Keratinocyte (primary cell): ENCODE results near the gene FMN1. TPM values are rescaled to one million over a fixed set of nuclear protein-coding genes. Genes with fewer than 3 reads are reported as not detected.

Experiments used
- DNase-seq: peaks from one replicate; pipeline ENCODE4 v3.0.0-alpha.2; 2011; ENCODE audit warnings: low read depth, missing footprints, low spot score
- FAIRE-seq: peaks from 2 replicates; lab custom pipeline; 2011; peaks lifted over from hg19 to GRCh38; lab: Jason Lieb, UNC
- H2AFZ ChIP-seq: 2 replicates; pipeline ENCODE4 v1.6.0; 2012; ENCODE audit warnings: low read length, control low read depth, inconsistent platforms; ENCODE audit not compliant: control insufficient read depth
- H3K27ac ChIP-seq: 2 replicates; pipeline ENCODE4 v1.5.1; 2011; ENCODE audit warnings: low read length; ENCODE audit not compliant: control insufficient read depth, insufficient read depth
- H3K27me3 ChIP-seq: 3 replicates; pipeline ENCODE4 v1.6.0; 2011; ENCODE audit warnings: low read length; ENCODE audit not compliant: control insufficient read depth, insufficient read depth; ENCODE audit errors: extremely low read depth
- H3K36me3 ChIP-seq, 2 experiments: 2 replicates in 1 of 2; 3 replicates in 1 of 2; pipeline ENCODE4 v1.5.1; 2011; ENCODE audit warnings: low read length in 2 of 2, mild to moderate bottlenecking in 1 of 2; ENCODE audit not compliant: control insufficient read depth in 2 of 2, insufficient read depth in 2 of 2; ENCODE audit errors: extremely low read depth in 1 of 2
- H3K4me1 ChIP-seq: 3 replicates; pipeline ENCODE4 v1.5.1; 2011; ENCODE audit warnings: low read length; ENCODE audit not compliant: control insufficient read depth, insufficient read depth; ENCODE audit errors: extremely low read depth
- H3K4me2 ChIP-seq: 3 replicates; pipeline ENCODE4 v1.6.0; 2011; ENCODE audit warnings: low read depth, low read length; ENCODE audit not compliant: control insufficient read depth, insufficient read depth; ENCODE audit errors: extremely low read depth
- H3K4me3 ChIP-seq, 3 experiments: fragments of 200-600 bp in 1 of 3; sonication (generic) in 1 of 3; 2 replicates in 2 of 3; 3 replicates in 1 of 3; pipeline ENCODE4 v1.5.1; 2011 to 2016; ENCODE audit warnings: low read length in 3 of 3, mild to moderate bottlenecking in 3 of 3, control low read depth in 2 of 3, inconsistent platforms in 1 of 3, low read depth in 1 of 3, mixed read lengths in 1 of 3, mixed run types in 1 of 3, moderate library complexity in 1 of 3; ENCODE audit not compliant: control insufficient read depth in 2 of 3, insufficient read depth in 2 of 3; ENCODE audit errors: extremely low read depth in 1 of 3
- H3K79me2 ChIP-seq: 2 replicates; pipeline ENCODE4 v1.6.0; 2012; ENCODE audit warnings: low read length; ENCODE audit not compliant: control insufficient read depth, insufficient read depth
- H3K9ac ChIP-seq: 3 replicates; pipeline ENCODE4 v1.6.0; 2011; ENCODE audit warnings: low read length; ENCODE audit not compliant: control insufficient read depth, insufficient read depth; ENCODE audit errors: extremely low read depth
- H3K9me1 ChIP-seq: 3 replicates; pipeline ENCODE4 v1.6.0; 2011; ENCODE audit warnings: low read length; ENCODE audit not compliant: control insufficient read depth, insufficient read depth; ENCODE audit errors: extremely low read depth
- H3K9me3 ChIP-seq: 2 replicates; pipeline ENCODE4 v1.5.1; 2012; ENCODE audit warnings: low read depth, low read length; ENCODE audit not compliant: control insufficient read depth
- H4K20me1 ChIP-seq: 3 replicates; pipeline ENCODE4 v1.6.0; 2011; ENCODE audit warnings: low read length; ENCODE audit not compliant: control insufficient read depth, insufficient read depth; ENCODE audit errors: extremely low read depth
- CTCF ChIP-seq, 3 experiments: IDR thresholded peaks in 1 of 3; conservative IDR thresholded peaks in 1 of 3; optimal IDR thresholded peaks in 1 of 3; 2 replicates in 2 of 3; 3 replicates in 1 of 3; pipeline versions ENCODE3 to v1.5.1; 2011; ENCODE audit warnings: low read length in 3 of 3, mild to moderate bottlenecking in 3 of 3, moderate library complexity in 2 of 3, control low read depth in 1 of 3, inconsistent platforms in 1 of 3; ENCODE audit not compliant: insufficient read depth in 2 of 3; ENCODE audit errors: extremely low read depth in 1 of 3
- EZH2 ChIP-seq: IDR thresholded peaks from one replicate; pipeline ENCODE4 v1.6.1; 2012; ENCODE audit warnings: inconsistent platforms, mild to moderate bottlenecking, low read length, moderate library complexity
- dilution Hi-C: fragments of 300-500 bp; cut with MboI; formaldehyde crosslinking; loops from one replicate; pipeline ENCODE4 v1.7.0; 2020; ENCODE audit warnings: low sequenced_read_pairs; ENCODE audit not compliant: extremely low pct_ligation_motif_present
- polyA plus RNA-seq, 5 experiments: library from polyadenylated mRNA; depleted of rRNA in 3 of 5; stranded (reverse) in 3 of 5; stranded (forward) in 1 of 5; unstranded in 1 of 5; fragments of >200 nt; gene quantifications; 1 replicate in 1 of 5; 2 replicates in 3 of 5; 3 replicates in 1 of 5; pipeline versions ENCODE4 v1.2.1 to v1.2.3, GENCODE V29; 2011 to 2012; ENCODE audit warnings: missing spikeins in 2 of 5, low read depth in 1 of 5, low replicate concordance in 1 of 5

FMN1 gene
- polyA plus RNA-seq, 1 donor (not counting 4 experiments of a cell fraction or from before 2014, with no cell fraction given), result 0.71 TPM

- H3K36me3 ChIP-seq, result no peaks in the 10 kb centered on the region
- H3K9me1 ChIP-seq, result no peaks in the 10 kb centered on the region
- FAIRE-seq, result no peak
- H3K27ac ChIP-seq, result no peak overlapping the region
- H3K27me3 ChIP-seq, result no peaks in the 10 kb centered on the region
- H3K79me2 ChIP-seq, result no peaks in the 10 kb centered on the region
- no peak overlapping the region for H3K4me3 ChIP-seq
- H2AFZ ChIP-seq, result no peak overlapping the region
- TF ChIP-seq EZH2 (no peak), CTCF (optimal IDR thresholded peaks at IDR 0.05 in 1 of 3, IDR thresholded peaks at IDR 0.05 in 1 of 3, conservative IDR thresholded peaks at IDR 0.05 in 1 of 3; ENCODE audit: extremely low read depth in 1 of 3, insufficient read depth in 2 of 3, low read length in 3 of 3) (no peak)
- no peak overlapping the region for H3K4me2 ChIP-seq
- H3K9me3 ChIP-seq, result no peaks in the 10 kb centered on the region
- H3K4me1 ChIP-seq, result peaks cover 6% of the 10 kb centered on the region
- dilution Hi-C loops, result no loop called here
- no peak overlapping the region for H3K9ac ChIP-seq
- DNase-seq, result no peak
- no peaks in the 10 kb centered on the region for H4K20me1 ChIP-seq
These were observed 41.0 kb downstream of the FMN1 start for GRCh38 chr15:33153548-33153947.

DNA sequence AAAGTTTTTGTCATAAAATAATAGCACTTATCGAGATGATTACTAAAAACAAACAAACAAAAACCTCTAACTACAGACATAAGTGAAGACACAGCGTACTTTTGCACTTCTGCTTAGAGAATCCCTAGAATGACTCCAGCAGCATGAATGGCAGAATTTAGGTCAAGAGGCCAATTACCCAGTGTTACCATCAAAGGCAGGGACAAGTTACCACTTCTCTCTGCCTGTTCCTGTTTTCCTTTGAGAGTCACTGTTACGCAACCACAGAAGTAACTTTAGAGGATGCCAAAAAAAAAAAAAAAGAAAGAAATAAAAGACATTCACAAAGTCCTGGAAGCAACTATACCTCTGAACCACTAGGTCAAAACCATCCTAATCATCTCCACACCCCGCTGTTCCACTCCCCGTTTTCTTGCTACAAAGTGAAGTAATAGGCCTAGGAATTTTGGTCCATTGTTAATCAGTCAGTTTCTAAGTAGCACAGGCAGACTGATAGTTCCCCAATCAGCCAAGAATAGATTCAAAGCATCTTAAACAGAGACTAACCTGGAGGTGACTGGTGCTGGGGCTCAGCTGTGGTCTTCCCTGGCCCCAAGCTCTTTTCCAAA is 41.9 kb downstream of the FMN1 start:
- Histone ChIP-seq H2AFZ (no peak overlapping the region), H3K4me1 (peaks cover 4% of the 10 kb centered on the region), H3K9me3 (no peaks in the 10 kb centered on the region), H4K20me1 (no peaks in the 10 kb centered on the region), H3K36me3 (no peaks in the 10 kb centered on the region), H3K27ac (no peak overlapping the region), H3K4me2 (no peak overlapping the region), H3K9ac (no peak overlapping the region), H3K4me3 (no peak overlapping the region), H3K27me3 (no peaks in the 10 kb centered on the region), H3K79me2 (no peaks in the 10 kb centered on the region), H3K9me1 (no peaks in the 10 kb centered on the region)
- no peak for TF ChIP-seq EZH2
- TF ChIP-seq CTCF (optimal IDR thresholded peaks at IDR 0.05 in 1 of 3, IDR thresholded peaks at IDR 0.05 in 1 of 3, conservative IDR thresholded peaks at IDR 0.05 in 1 of 3; ENCODE audit: extremely low read depth in 1 of 3, insufficient read depth in 2 of 3, low read length in 3 of 3), result no peak
- dilution Hi-C loops, result no loop called here
- FAIRE-seq, result peak; percentile 79
- DNase-seq, result no peak
